H9 (cell line): ENCODE measurements around the gene CCNY. TPM values are rescaled to one million over a fixed set of nuclear protein-coding genes. Genes with fewer than 3 reads are reported as not detected.

Experiments used
- DNase-seq: peaks from one replicate; pipeline ENCODE4 v3.0.0-alpha.2; 2017
- H2AFZ ChIP-seq: one replicate; pipeline ENCODE4 v1.6.1; 2013; ENCODE audit warnings: mild to moderate bottlenecking, low read length, control low read depth, moderate library complexity
- H2AK5ac ChIP-seq: 2 replicates; pipeline ENCODE4 v1.6.1; 2013; ENCODE audit warnings: low read length, control low read depth, mixed read lengths; ENCODE audit not compliant: insufficient read length
- H2BK120ac ChIP-seq: one replicate; pipeline ENCODE4 v1.6.1; 2013; ENCODE audit warnings: low read depth, mild to moderate bottlenecking, low read length, control low read depth, inconsistent platforms; ENCODE audit not compliant: poor library complexity, severe bottlenecking
- H2BK12ac ChIP-seq: 2 replicates; pipeline ENCODE4 v1.6.1; 2013; ENCODE audit warnings: low read length, control low read depth, mixed read lengths, low read depth; ENCODE audit not compliant: insufficient read length
- H2BK15ac ChIP-seq: 2 replicates; pipeline ENCODE4 v1.6.1; 2013; ENCODE audit warnings: low read depth, low read length, control low read depth
- H2BK20ac ChIP-seq: one replicate; pipeline ENCODE4 v1.6.1; 2013; ENCODE audit warnings: low read depth, mild to moderate bottlenecking, low read length, control low read depth, inconsistent platforms; ENCODE audit not compliant: poor library complexity, severe bottlenecking
- H2BK5ac ChIP-seq: 2 replicates; pipeline ENCODE4 v1.6.1; 2013; ENCODE audit warnings: low read length, control low read depth, mixed read lengths; ENCODE audit not compliant: insufficient read length
- H3K14ac ChIP-seq: 2 replicates; pipeline ENCODE4 v1.6.1; 2013; ENCODE audit warnings: low read length, control low read depth; ENCODE audit not compliant: insufficient read depth
- H3K18ac ChIP-seq: 2 replicates; pipeline ENCODE4 v1.6.1; 2013; ENCODE audit warnings: low read depth, mild to moderate bottlenecking, mixed read lengths, low read length, control low read depth; ENCODE audit not compliant: insufficient read length
- H3K23ac ChIP-seq: 2 replicates; pipeline ENCODE4 v1.6.1; 2013; ENCODE audit warnings: low read length, control low read depth, mixed read lengths, low read depth; ENCODE audit not compliant: insufficient read length
- H3K23me2 ChIP-seq: 2 replicates; pipeline ENCODE4 v1.6.1; 2013; ENCODE audit warnings: low read depth, mild to moderate bottlenecking, mixed read lengths, low read length, control low read depth; ENCODE audit not compliant: insufficient read length, poor library complexity, severe bottlenecking
- H3K27ac ChIP-seq: 2 replicates; pipeline ENCODE4 v1.5.1; 2013; ENCODE audit warnings: low read length, control low read depth, mixed read lengths, low read depth; ENCODE audit not compliant: insufficient read length
- H3K27me3 ChIP-seq: 2 replicates; pipeline ENCODE4 v1.6.1; 2013; ENCODE audit warnings: low read length, control low read depth, inconsistent platforms; ENCODE audit not compliant: insufficient read depth
- H3K4ac ChIP-seq: 2 replicates; pipeline ENCODE4 v1.6.1; 2013; ENCODE audit warnings: low read depth, mild to moderate bottlenecking, control low read depth, inconsistent platforms, low read length, moderate library complexity
- H3K4me1 ChIP-seq: 2 replicates; pipeline ENCODE4 v1.6.1; 2013; ENCODE audit warnings: low read length, control low read depth, inconsistent platforms; ENCODE audit not compliant: insufficient read depth
- H3K4me2 ChIP-seq: 2 replicates; pipeline ENCODE4 v1.6.1; 2013; ENCODE audit warnings: low read length, control low read depth, mixed read lengths; ENCODE audit not compliant: insufficient read length, insufficient read depth
- H3K56ac ChIP-seq: 2 replicates; pipeline ENCODE4 v1.6.1; 2013; ENCODE audit warnings: low read depth, mild to moderate bottlenecking, mixed read lengths, low read length, control low read depth; ENCODE audit not compliant: insufficient read length
- H3K79me1 ChIP-seq: 2 replicates; pipeline ENCODE4 v1.6.1; 2013; ENCODE audit warnings: low read depth, mild to moderate bottlenecking, moderate library complexity, low read length, control low read depth, inconsistent platforms; ENCODE audit not compliant: insufficient read depth, poor library complexity, severe bottlenecking
- H3K79me2 ChIP-seq: 2 replicates; pipeline ENCODE4 v1.6.1; 2013; ENCODE audit warnings: low read length, control low read depth, inconsistent platforms; ENCODE audit not compliant: insufficient read depth
- H3K9ac ChIP-seq: 2 replicates; pipeline ENCODE4 v1.6.1; 2013; ENCODE audit warnings: low read length, control low read depth, mixed read lengths; ENCODE audit not compliant: insufficient read length; ENCODE audit errors: extremely low read depth
- H3K9me3 ChIP-seq: one replicate; pipeline ENCODE4 v1.6.1; 2013; ENCODE audit warnings: low read depth, low read length, inconsistent platforms; ENCODE audit not compliant: control insufficient read depth
- H3T11ph ChIP-seq: one replicate; pipeline ENCODE4 v1.6.1; 2013; ENCODE audit warnings: mild to moderate bottlenecking, low read length, control low read depth, inconsistent platforms
- H4K20me1 ChIP-seq: one replicate; pipeline ENCODE4 v1.6.1; 2013; ENCODE audit not compliant: control insufficient read depth, insufficient read length, insufficient read depth
- H4K5ac ChIP-seq: 2 replicates; pipeline ENCODE4 v1.6.1; 2013; ENCODE audit warnings: low read depth, mild to moderate bottlenecking, mixed read lengths, low read length, control low read depth; ENCODE audit not compliant: insufficient read length
- H4K8ac ChIP-seq: replicated peaks from 2 replicates; pipeline ENCODE4 v1.6.1; 2013; ENCODE audit warnings: low read length, control low read depth, mixed read lengths, low read depth; ENCODE audit not compliant: insufficient read length
- H4K91ac ChIP-seq: 2 replicates; pipeline ENCODE4 v1.6.1; 2013; ENCODE audit warnings: low read depth, mild to moderate bottlenecking, moderate library complexity, mixed read lengths, low read length, control low read depth; ENCODE audit not compliant: insufficient read length
- H3K27ac Mint-ChIP-seq, 3 experiments: 2 replicates in 2 of 3; 3 replicates in 1 of 3; pipeline ENCODE4 v1.8.0; 2020 to 2021; ENCODE audit warnings: mixed read lengths in 3 of 3, mild to moderate bottlenecking in 1 of 3, moderate library complexity in 1 of 3
- H3K27me3 Mint-ChIP-seq: 2 replicates; pipeline ENCODE4 v1.8.0; 2021; ENCODE audit warnings: low read depth, mild to moderate bottlenecking, moderate library complexity, mixed read lengths
- H3K36me3 Mint-ChIP-seq, 3 experiments: 2 replicates in 2 of 3; 3 replicates in 1 of 3; pipeline ENCODE4 v1.8.0; 2020 to 2021; ENCODE audit warnings: low read depth in 3 of 3, mixed read lengths in 3 of 3; ENCODE audit not compliant: insufficient read depth in 1 of 3
- H3K4me1 Mint-ChIP-seq, 2 experiments: 2 replicates each; pipeline ENCODE4 v1.8.0; 2020; ENCODE audit warnings: mixed read lengths in 2 of 2
- H3K4me3 Mint-ChIP-seq, 2 experiments: 2 replicates in 1 of 2; 3 replicates in 1 of 2; pipeline ENCODE4 v1.8.0; 2020 to 2021; ENCODE audit warnings: mild to moderate bottlenecking in 2 of 2, mixed read lengths in 2 of 2, moderate library complexity in 1 of 2
- H3K9me3 Mint-ChIP-seq, 2 experiments: 2 replicates in 1 of 2; 3 replicates in 1 of 2; pipeline ENCODE4 v1.8.0; 2020; ENCODE audit warnings: mild to moderate bottlenecking in 2 of 2, mixed read lengths in 2 of 2, moderate library complexity in 1 of 2
- CTCF ChIP-seq: fragments of 200-600 bp; sonication (generic); conservative IDR thresholded peaks from 3 replicates; pipeline ENCODE4 v1.8.0; 2021; ENCODE audit warnings: antibody characterized with exemption, mild to moderate bottlenecking
- WGBS: extraction: QIAGEN DNeasy Blood & Tissue Kit; methylation state at CpG from one replicate; pipeline ENCODE4 v1.1.7; 2013; ENCODE audit warnings: missing lambda C conversion rate, low lambda C conversion rate, mixed read lengths; ENCODE audit not compliant: insufficient read length; ENCODE audit errors: extremely low coverage; 5-methylcytosine and 5-hydroxymethylcytosine counted together
- total RNA-seq: library from RNA; stranded (reverse); gene quantifications from 2 replicates; pipeline ENCODE4 v1.2.1, GENCODE V29; 2021

CCNY gene
- total RNA-seq, 1 experiment from 2014 or later, result 62.1 TPM

- Histone ChIP-seq H2BK120ac (no peak overlapping the region), H3K9ac (no peak overlapping the region), H3K14ac (no peak overlapping the region), H3K4me1 (no peaks in the 10 kb centered on the region), H4K8ac (no peak overlapping the region), H3K4me2 (no peak overlapping the region), H3K23me2 (no peaks in the 10 kb centered on the region), H3K79me1 (no peaks in the 10 kb centered on the region), H3K79me2 (no peaks in the 10 kb centered on the region), H3K27ac (no peak overlapping the region), H3K18ac (no peak overlapping the region), H2AFZ (no peak overlapping the region), H3K9me3 (no peaks in the 10 kb centered on the region), H2BK20ac (no peak overlapping the region), H4K91ac (no peak overlapping the region), H2BK5ac (no peak overlapping the region), H3K4ac (no peak overlapping the region), H3K23ac (no peak overlapping the region), H4K20me1 (no peaks in the 10 kb centered on the region), H2BK12ac (no peak overlapping the region), H3K27me3 (no peaks in the 10 kb centered on the region), H3K56ac (no peak overlapping the region), H4K5ac (no peak overlapping the region), H2BK15ac (no peak overlapping the region), H3T11ph (no peak overlapping the region), H2AK5ac (no peak overlapping the region)
- WGBS, result no CpG with 5 or more reads among the region's 8 CpGs
- Mint-ChIP-seq H3K27me3 (no peaks in the 10 kb centered on the region), H3K36me3 (peaks cover 5 to 9% (median 6%) of the 10 kb centered on the region in 3 experiments; a peak in 5 of 7 replicates), H3K27ac (no peak overlapping the region; a peak in 1 of 7 replicates), H3K4me3 (no peak overlapping the region), H3K4me1 (peaks cover 5 to 12% of the 10 kb centered on the region in 2 experiments), H3K9me3 (no peaks in the 10 kb centered on the region)
- DNase-seq, result no peak
- no peak for TF ChIP-seq CTCF
These were observed 175.3 kb downstream of the CCNY start for GRCh38 chr10:35511647-35512046.
